ENCODE data around the gene HSPA12A.

DNA sequence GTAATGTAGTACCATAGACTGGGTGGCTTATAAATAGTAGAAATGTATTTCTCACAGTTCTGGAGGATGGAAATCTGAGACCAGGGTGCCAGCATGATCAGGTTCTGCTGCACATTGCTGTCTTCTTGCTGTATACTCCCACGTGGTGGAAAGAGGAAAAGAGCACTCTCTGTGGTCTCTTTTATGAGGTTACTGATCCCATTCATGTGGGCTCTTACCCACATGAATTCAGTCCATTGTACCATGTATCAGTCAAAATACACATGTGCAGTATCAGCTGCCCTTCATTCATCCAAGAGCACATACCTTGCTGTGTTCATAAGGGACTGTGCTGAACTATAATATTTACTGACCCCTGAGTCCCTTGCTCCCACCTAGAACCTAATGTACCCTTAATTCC lies 104.5 kb downstream of the HSPA12A start:
- no peak for TF ChIP-seq POLR2A (IDR thresholded peaks at IDR 0.05)
- TF ChIP-seq, protein P1, sequence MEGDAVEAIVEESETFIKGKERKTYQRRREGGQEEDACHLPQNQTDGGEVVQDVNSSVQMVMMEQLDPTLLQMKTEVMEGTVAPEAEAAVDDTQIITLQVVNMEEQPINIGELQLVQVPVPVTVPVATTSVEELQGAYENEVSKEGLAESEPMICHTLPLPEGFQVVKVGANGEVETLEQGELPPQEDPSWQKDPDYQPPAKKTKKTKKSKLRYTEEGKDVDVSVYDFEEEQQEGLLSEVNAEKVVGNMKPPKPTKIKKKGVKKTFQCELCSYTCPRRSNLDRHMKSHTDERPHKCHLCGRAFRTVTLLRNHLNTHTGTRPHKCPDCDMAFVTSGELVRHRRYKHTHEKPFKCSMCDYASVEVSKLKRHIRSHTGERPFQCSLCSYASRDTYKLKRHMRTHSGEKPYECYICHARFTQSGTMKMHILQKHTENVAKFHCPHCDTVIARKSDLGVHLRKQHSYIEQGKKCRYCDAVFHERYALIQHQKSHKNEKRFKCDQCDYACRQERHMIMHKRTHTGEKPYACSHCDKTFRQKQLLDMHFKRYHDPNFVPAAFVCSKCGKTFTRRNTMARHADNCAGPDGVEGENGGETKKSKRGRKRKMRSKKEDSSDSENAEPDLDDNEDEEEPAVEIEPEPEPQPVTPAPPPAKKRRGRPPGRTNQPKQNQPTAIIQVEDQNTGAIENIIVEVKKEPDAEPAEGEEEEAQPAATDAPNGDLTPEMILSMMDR (IDR thresholded peaks at IDR 0.05) = no peak
- no peak for TF ChIP-seq EP300 (IDR thresholded peaks at IDR 0.05)
